Activated CD8-positive, alpha-beta T cell treated with anti-CD3 and anti-CD28 coated beads for 36 hours (primary cell): Measurements from ENCODE around the gene TXNRD3. TPM values are rescaled to one million over a fixed set of nuclear protein-coding genes. Genes with fewer than 3 reads are reported as not detected.

Source experiments
- ATAC-seq: fragments of 200-7000 bp; cut with Tn5 transposase; one replicate; pipeline ENCODE4 v1.10.0; 2021; ENCODE audit warnings: mild to moderate bottlenecking, moderate library complexity
- CTCF ChIA-PET: fragments of 350-600 bp; sonication (Branson Sonifier 250); formaldehyde crosslinking; loops from one replicate; lab custom pipeline; 2021; ENCODE audit warnings: antibody characterized with exemption; lab: Charles Lee
- POLR2A ChIA-PET: fragments of 350-600 bp; sonication (Branson Sonifier 250); formaldehyde crosslinking; loops from one replicate; lab custom pipeline; 2021; ENCODE audit warnings: antibody characterized with exemption; lab: Charles Lee
- DNase-seq: peaks from one replicate; pipeline ENCODE4 v3.0.0-alpha.2; 2020
- H3K27ac Mint-ChIP-seq: one replicate; pipeline ENCODE4 v1.8.0; 2021; ENCODE audit warnings: mild to moderate bottlenecking, mixed read lengths
- H3K27me3 Mint-ChIP-seq: one replicate; pipeline ENCODE4 v1.8.0; 2021; ENCODE audit warnings: mixed read lengths
- H3K36me3 Mint-ChIP-seq: one replicate; pipeline ENCODE4 v1.8.0; 2021; ENCODE audit warnings: low read depth, mixed read lengths
- H3K4me1 Mint-ChIP-seq: one replicate; pipeline ENCODE4 v1.8.0; 2021; ENCODE audit warnings: low read depth, mixed read lengths
- H3K4me3 Mint-ChIP-seq: one replicate; pipeline ENCODE4 v1.8.0; 2021; ENCODE audit warnings: mild to moderate bottlenecking, moderate library complexity, mixed read lengths
- H3K9me3 Mint-ChIP-seq: one replicate; pipeline ENCODE4 v1.8.0; 2021; ENCODE audit warnings: mixed read lengths
- intact Hi-C: fragments of 100-400 bp; cut with micrococcal nuclease; formaldehyde crosslinking; loops from one replicate; pipeline ENCODE4 v1.10.0; 2022
- total RNA-seq, 2 experiments: library from RNA; stranded (reverse); gene quantifications; one replicate each; pipeline ENCODE4 v1.2.3, GENCODE V29; 2021
- TF ChIP-seq, protein P1 (sequence below): fragments of 200-600 bp; IDR thresholded peaks from one replicate; pipeline ENCODE4 v1.8.0; 2022; ENCODE audit warnings: antibody characterized with exemption, mild to moderate bottlenecking

TXNRD3 gene
- total RNA-seq, 2 experiments from 2014 or later: 4.5 to 5.0 TPM

DNA sequence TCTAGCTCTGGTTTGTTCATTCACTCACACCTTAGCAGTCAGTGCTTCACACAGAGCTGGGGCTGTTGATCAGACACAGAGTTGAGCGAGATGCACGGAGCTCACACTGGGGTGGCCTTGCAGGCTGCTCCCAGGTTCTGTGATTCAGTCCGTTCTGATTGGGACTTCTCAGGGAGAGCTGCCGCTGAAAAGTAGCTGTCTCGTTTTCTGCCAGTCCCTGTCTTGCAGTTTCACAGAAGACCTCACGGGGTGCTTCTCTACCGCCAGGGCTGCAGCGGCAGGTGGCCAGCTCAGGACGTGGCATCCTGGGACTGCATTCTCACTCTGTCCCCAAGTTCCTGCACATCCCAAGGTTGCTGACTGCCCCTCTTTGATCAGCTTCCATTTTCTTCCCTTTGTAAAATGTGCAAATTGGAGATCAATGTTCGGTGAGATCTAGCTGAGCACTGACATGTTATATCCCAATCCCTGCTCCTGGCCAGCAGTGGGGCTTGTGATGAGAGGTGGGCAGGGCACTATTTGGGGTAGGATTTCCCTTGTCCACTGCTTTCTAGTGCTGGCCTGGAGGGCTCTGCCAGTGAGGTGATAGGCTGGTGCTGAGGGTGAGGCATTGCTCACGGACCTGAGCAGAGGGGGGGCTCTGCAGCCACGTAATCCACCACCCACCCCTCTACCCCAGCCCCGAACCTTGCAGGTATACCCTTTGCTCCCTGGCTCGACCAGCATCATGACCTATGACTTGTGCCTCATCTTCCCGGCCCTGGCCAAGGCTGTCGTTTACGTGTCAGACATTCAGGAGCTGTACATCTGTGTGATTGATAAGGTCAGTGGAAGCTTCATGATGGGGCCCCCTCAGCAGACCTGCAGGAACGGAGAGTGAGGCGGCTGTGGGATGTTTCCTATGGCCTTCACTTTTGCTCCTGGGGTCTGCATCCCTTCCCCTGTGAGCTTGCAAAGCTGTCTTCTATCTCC, 5.3 kb upstream of the TXNRD3 start:
- CTCF ChIA-PET: interaction anchor here (1.5 to 1.9 kb wide), 2 partner anchors 19 to 29 kb away, joined by 3 to 8 read pairs; no protein-coding TSS in a partner anchor
- ATAC-seq: no peak
- no peaks in the 10 kb centered on the region for H3K27me3 Mint-ChIP-seq
- H3K9me3 Mint-ChIP-seq: no peaks in the 10 kb centered on the region
- POLR2A ChIA-PET: no interaction called here
- TF ChIP-seq, protein P1, sequence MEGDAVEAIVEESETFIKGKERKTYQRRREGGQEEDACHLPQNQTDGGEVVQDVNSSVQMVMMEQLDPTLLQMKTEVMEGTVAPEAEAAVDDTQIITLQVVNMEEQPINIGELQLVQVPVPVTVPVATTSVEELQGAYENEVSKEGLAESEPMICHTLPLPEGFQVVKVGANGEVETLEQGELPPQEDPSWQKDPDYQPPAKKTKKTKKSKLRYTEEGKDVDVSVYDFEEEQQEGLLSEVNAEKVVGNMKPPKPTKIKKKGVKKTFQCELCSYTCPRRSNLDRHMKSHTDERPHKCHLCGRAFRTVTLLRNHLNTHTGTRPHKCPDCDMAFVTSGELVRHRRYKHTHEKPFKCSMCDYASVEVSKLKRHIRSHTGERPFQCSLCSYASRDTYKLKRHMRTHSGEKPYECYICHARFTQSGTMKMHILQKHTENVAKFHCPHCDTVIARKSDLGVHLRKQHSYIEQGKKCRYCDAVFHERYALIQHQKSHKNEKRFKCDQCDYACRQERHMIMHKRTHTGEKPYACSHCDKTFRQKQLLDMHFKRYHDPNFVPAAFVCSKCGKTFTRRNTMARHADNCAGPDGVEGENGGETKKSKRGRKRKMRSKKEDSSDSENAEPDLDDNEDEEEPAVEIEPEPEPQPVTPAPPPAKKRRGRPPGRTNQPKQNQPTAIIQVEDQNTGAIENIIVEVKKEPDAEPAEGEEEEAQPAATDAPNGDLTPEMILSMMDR: no peak
- H3K27ac Mint-ChIP-seq: no peak overlapping the region
- H3K36me3 Mint-ChIP-seq: no peaks in the 10 kb centered on the region
- intact Hi-C loops: no loop called here
- no peaks in the 10 kb centered on the region for H3K4me1 Mint-ChIP-seq
- no peak overlapping the region for H3K4me3 Mint-ChIP-seq
- no peak for DNase-seq

DNA sequence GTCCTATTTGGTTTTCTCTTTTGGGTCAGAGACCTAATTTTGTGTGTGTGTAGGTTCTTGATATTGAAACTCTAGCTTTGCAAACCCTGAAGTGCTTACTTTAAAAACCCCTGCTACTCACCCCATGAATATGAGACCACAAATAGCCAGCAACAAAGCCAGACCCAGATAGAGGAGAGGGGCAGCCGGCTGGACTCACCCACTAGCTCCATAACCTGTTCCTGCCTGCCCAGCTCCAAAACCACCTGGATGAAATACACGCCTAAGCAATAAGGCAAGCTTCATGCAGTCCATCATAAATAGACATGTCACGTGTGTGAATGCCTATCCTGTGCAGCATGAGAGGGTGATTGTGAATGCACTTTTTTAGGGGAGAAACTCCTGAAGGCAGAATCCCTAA, 3.7 kb upstream of the TXNRD3 start:
- peaks cover 2% of the 10 kb centered on the region for H3K4me1 Mint-ChIP-seq
- no peak for DNase-seq
- ChIA-PET POLR2A (no interaction called here), CTCF (interaction anchor here (1.5 to 1.9 kb wide), 2 partner anchors 14 to 21 kb away, joined by 3 to 8 read pairs; no protein-coding TSS in a partner anchor)
- no peaks in the 10 kb centered on the region for H3K36me3 Mint-ChIP-seq
- ATAC-seq: no peak
- TF ChIP-seq, protein P1: no peak
- no peak overlapping the region for H3K4me3 Mint-ChIP-seq
- H3K9me3 Mint-ChIP-seq: no peaks in the 10 kb centered on the region
- no peak overlapping the region for H3K27ac Mint-ChIP-seq
- intact Hi-C loops: no loop called here
- peaks cover 2% of the 10 kb centered on the region for H3K27me3 Mint-ChIP-seq

DNA sequence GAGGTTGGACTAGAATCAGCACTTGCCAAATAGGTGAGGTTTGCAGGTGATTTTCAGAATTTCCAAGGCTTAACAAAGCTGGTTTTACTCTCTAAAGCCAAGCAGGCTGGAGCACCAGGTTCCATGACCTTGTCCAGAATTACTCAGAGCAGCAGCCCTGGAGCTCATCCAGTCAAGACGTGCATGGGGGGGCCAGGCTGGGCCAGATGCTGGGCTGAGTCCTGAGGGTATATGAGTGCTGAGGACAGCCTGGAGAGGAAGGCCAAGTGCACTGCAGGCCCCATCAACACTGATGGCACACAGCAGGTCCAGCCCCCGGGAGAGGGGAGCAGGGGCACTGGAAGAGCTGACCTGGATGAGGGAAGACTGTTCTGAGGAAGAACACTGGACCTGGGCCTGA, 3.0 kb upstream of the TXNRD3 start:
- DNase-seq (no peak), ATAC-seq (no peak)
- ChIA-PET POLR2A (no interaction called here), CTCF (interaction anchor here (0.6 to 3.0 kb wide), 4 partner anchors 13 to 917 kb away, joined by 3 to 12 read pairs (median 4); no protein-coding TSS in a partner anchor)
- Mint-ChIP-seq H3K36me3 (no peaks in the 10 kb centered on the region), H3K4me3 (no peak overlapping the region), H3K9me3 (no peaks in the 10 kb centered on the region), H3K27ac (no peak overlapping the region), H3K27me3 (peaks cover 2% of the 10 kb centered on the region), H3K4me1 (peaks cover 2% of the 10 kb centered on the region)
- intact Hi-C loops: no loop called here
- TF ChIP-seq, protein P1: no peak

DNA sequence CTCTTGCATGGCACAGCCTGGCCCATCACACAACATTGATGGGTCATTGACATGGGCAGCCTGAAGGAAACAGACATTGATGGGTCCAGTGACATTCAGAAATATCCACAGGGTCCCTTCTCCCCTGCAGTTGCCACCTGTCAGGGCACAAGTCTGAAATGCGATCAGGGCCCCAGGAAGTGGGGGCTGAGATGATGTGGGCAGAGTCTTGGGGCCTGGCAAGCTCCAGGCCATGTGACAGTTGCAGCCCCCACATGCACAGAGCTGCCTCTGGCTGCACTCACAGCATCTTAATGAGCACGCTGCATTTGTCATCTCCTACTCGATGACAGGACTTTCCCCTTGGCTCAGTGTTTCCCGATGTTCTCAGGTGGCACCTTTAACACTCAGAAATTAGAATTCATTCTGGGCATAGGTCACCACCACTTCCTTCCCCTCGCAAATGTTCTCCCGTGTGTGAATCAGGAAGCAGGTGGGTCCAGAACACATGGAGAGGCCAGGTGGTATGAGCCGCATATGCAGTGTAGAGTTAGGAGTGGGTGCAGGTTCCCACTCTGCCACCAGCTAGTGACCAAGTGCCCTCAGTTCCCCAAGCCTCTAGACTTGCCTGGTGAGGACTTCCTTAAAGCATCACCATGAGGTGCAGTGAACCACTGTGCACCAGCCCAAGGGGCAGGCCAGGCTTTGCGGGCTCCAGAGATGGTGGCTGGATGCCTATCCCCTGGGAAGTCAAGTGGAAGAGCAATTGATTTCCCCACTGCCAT, 1.6 kb upstream of the TXNRD3 start:
- Mint-ChIP-seq H3K27ac (no peak overlapping the region), H3K9me3 (no peaks in the 10 kb centered on the region), H3K27me3 (peaks cover 2% of the 10 kb centered on the region), H3K4me1 (peaks cover 2% of the 10 kb centered on the region), H3K4me3 (no peak overlapping the region), H3K36me3 (no peaks in the 10 kb centered on the region)
- TF ChIP-seq, protein P1: no peak
- no peak for DNase-seq
- ChIA-PET CTCF (interaction anchor here (1.2 to 3.0 kb wide), 2 partner anchors 23 to 918 kb away, joined by 4 to 12 read pairs; no protein-coding TSS in a partner anchor), POLR2A (no interaction called here)
- ATAC-seq: no peak
- intact Hi-C loops: no loop called here
